H7 (cell line): ENCODE data around the gene GAPT. TPM values are rescaled to one million over a fixed set of nuclear protein-coding genes. Genes with fewer than 3 reads are reported as not detected.

Source experiments
- DNase-seq: peaks from one replicate; pipeline ENCODE4 v3.0.0; 2012
- H3K27me3 ChIP-seq: 2 replicates; pipeline ENCODE4 v1.6.0; 2011; ENCODE audit warnings: mild to moderate bottlenecking, low read length; ENCODE audit not compliant: control insufficient read depth, insufficient read depth
- H3K36me3 ChIP-seq: replicated peaks from 2 replicates; pipeline ENCODE4 v1.5.1; 2011; ENCODE audit warnings: low read length; ENCODE audit not compliant: control insufficient read depth, insufficient read depth
- H3K4me3 ChIP-seq: 2 replicates; pipeline ENCODE4 v1.5.1; 2011; ENCODE audit warnings: low read depth, mild to moderate bottlenecking, control low read depth, low read length, moderate library complexity; ENCODE audit not compliant: insufficient read depth
- total RNA-seq: library from RNA; depleted of rRNA; stranded (reverse); fragments of >200 nt; shearing (Covaris generic); gene quantifications from 2 replicates; pipeline ENCODE4 v1.2.3, GENCODE V29; 2014

Gene GAPT
- total RNA-seq, 1 experiment from 2014 or later = not detected

GRCh38 chr5:58457050-58457449 lies 34.2 kb upstream of the GAPT start:
- no peak overlapping the region for H3K4me3 ChIP-seq
- peaks cover 20% of the 10 kb centered on the region for H3K36me3 ChIP-seq
- no peak for DNase-seq
- no peaks in the 10 kb centered on the region for H3K27me3 ChIP-seq

GRCh38 chr5:58458141-58458742 lies 33.0 kb upstream of the GAPT start:
- H3K36me3 ChIP-seq = peaks cover 20% of the 10 kb centered on the region
- no peak for DNase-seq
- no peaks in the 10 kb centered on the region for H3K27me3 ChIP-seq
- peak overlapping the region; percentile 80 for H3K4me3 ChIP-seq

GRCh38 chr5:58458743-58459145 lies 32.5 kb upstream of the GAPT start:
- no peak for DNase-seq
- Histone ChIP-seq H3K4me3 (peak overlapping the region; percentile 80), H3K36me3 (peaks cover 20% of the 10 kb centered on the region), H3K27me3 (no peaks in the 10 kb centered on the region)

- DNase-seq = no peak
- Histone ChIP-seq H3K27me3 (no peaks in the 10 kb centered on the region), H3K4me3 (peak overlapping the region; percentile 80), H3K36me3 (peaks cover 20% of the 10 kb centered on the region)
These were observed 31.9 kb upstream of the GAPT start for GRCh38 chr5:58459146-58460001.

- no peaks in the 10 kb centered on the region for H3K27me3 ChIP-seq
- peaks cover 16% of the 10 kb centered on the region for H3K36me3 ChIP-seq
- peak; percentile 84 for DNase-seq
- H3K4me3 ChIP-seq = peak within 1 kb of the TSS; percentile 80
These were observed 31.1 kb upstream of the GAPT start, which contains the start of gene PLK2 for GRCh38 chr5:58460002-58460731. PLK2 (minus strand) TSS chr5:58460086; CDS start chr5:58459959, 127 bp downstream.

GRCh38 chr5:58460732-58461286 lies 30.4 kb upstream of the GAPT start:
- H3K36me3 ChIP-seq = peaks cover 12% of the 10 kb centered on the region
- DNase-seq = peak; percentile 83
- no peaks in the 10 kb centered on the region for H3K27me3 ChIP-seq
- H3K4me3 ChIP-seq = peak overlapping the region; percentile 80

- H3K36me3 ChIP-seq = peaks cover 2% of the 10 kb centered on the region
- H3K27me3 ChIP-seq = no peaks in the 10 kb centered on the region
- DNase-seq = peak; percentile 3
- no peak overlapping the region for H3K4me3 ChIP-seq
These were observed 29.1 kb upstream of the GAPT start for GRCh38 chr5:58462154-58462553.

- Histone ChIP-seq H3K36me3 (no peaks in the 10 kb centered on the region), H3K4me3 (no peak overlapping the region), H3K27me3 (no peaks in the 10 kb centered on the region)
- DNase-seq = peak; percentile 24
These were observed 28.5 kb upstream of the GAPT start for GRCh38 chr5:58462623-58463230.

- no peaks in the 10 kb centered on the region for H3K36me3 ChIP-seq
- no peaks in the 10 kb centered on the region for H3K27me3 ChIP-seq
- H3K4me3 ChIP-seq = no peak overlapping the region
- peak; percentile 11 for DNase-seq
These were observed 24.3 kb upstream of the GAPT start for GRCh38 chr5:58466939-58467338.

GRCh38 chr5:58469896-58470295 lies 21.3 kb upstream of the GAPT start:
- no peak overlapping the region for H3K4me3 ChIP-seq

GRCh38 chr5:58475404-58475803 lies 15.8 kb upstream of the GAPT start:
- H3K4me3 ChIP-seq = no peak overlapping the region
- no peaks in the 10 kb centered on the region for H3K36me3 ChIP-seq
- no peaks in the 10 kb centered on the region for H3K27me3 ChIP-seq
- no peak for DNase-seq

More at GRCh38 chr5:58469896-58470295, 21.3 kb upstream of the GAPT start:
- H3K27me3 ChIP-seq = no peaks in the 10 kb centered on the region
- DNase-seq = no peak
- H3K36me3 ChIP-seq = no peaks in the 10 kb centered on the region

GRCh38 chr5:58477760-58478376 lies 13.4 kb upstream of the GAPT start:
- Histone ChIP-seq H3K36me3 (no peaks in the 10 kb centered on the region), H3K27me3 (no peaks in the 10 kb centered on the region), H3K4me3 (no peak overlapping the region)
- DNase-seq = no peak

- no peak for DNase-seq
- Histone ChIP-seq H3K4me3 (no peak overlapping the region), H3K27me3 (no peaks in the 10 kb centered on the region), H3K36me3 (no peaks in the 10 kb centered on the region)
These were observed 10.1 kb upstream of the GAPT start for GRCh38 chr5:58481066-58481676.
